ENCODE measurements around the gene NRIP1.

The NRIP1 gene

DNA sequence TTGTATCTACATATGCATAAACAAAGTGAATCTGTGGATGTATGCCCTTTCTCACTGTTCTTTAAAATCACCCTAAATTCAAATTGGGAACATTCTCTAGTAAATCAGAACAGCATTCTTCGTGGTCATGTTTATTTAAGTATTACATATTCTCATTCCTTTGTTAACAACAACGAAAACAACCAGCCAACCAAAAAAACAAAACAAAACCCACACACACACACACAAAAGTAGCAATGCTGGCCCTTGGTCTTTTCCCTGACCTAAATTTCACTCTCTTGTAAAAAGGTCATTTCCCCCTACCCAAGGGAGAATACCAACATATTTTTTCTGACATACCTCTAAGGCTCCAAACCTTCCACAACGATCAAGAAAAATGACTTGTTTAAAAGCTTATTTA, 102.6 kb downstream of the NRIP1 start:
- Histone ChIP-seq H3K9me3 (ENCODE audit: control insufficient read depth, low read depth, low read length) (no peaks in the 10 kb centered on the region), H3K27me3 (ENCODE audit: control insufficient read depth, insufficient read depth, low read length) (no peaks in the 10 kb centered on the region), H3K27ac (ENCODE audit: low read length) (no peak overlapping the region), H3K9ac (ENCODE audit: low read length) (no peak overlapping the region), H3K36me3 (ENCODE audit: control insufficient read depth, low read depth, low read length) (peaks cover 10% of the 10 kb centered on the region), H3K4me3 (ENCODE audit: low read length) (no peak overlapping the region), H3K4me1 (ENCODE audit: control insufficient read depth, low read depth, low read length) (no peaks in the 10 kb centered on the region)

DNA sequence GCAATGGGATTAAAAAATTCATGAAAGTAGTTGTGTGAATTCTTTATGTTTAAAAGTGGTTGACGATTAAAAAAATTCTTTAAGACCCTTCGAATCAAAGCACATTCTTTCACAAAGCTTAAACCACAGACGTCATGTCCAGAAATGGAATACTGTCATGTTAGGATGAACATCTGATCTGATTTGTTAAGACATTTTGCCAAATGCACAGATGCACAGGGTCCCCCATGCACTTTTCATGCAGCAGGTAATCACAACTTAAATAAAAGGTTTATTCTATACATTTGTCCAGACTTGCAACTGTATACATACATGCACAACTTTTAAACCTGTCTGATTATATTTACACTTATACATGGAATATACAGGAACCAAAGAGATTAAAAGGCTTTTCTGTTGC, 103.3 kb downstream of the NRIP1 start:
- Histone ChIP-seq H3K27me3 (ENCODE audit: control insufficient read depth, insufficient read depth, low read length) (no peaks in the 10 kb centered on the region), H3K27ac (ENCODE audit: low read length) (no peak overlapping the region), H3K9me3 (ENCODE audit: control insufficient read depth, low read depth, low read length) (no peaks in the 10 kb centered on the region), H3K36me3 (ENCODE audit: control insufficient read depth, low read depth, low read length) (peaks cover 3% of the 10 kb centered on the region), H3K4me1 (ENCODE audit: control insufficient read depth, low read depth, low read length) (no peaks in the 10 kb centered on the region), H3K9ac (ENCODE audit: low read length) (no peak overlapping the region), H3K4me3 (ENCODE audit: low read length) (no peak overlapping the region)

DNA sequence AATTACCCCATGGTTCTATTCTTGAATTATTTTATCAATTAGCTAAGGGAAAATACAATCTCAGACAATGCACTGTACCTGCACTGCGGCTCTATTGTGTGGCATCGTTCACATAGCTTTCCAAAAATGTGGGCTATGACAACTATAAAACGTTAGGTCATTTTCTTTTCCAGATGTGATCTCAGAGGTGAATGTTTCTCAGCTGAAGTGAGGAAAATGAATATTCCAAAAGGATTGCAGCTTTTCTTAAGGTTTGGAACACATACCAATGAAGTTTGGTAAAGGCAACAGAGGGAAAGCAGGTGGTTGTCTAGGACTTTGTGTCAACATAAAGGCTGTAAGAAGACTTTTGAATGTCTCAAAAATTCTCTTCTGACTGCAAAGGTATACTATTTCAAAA, 105.5 kb downstream of the NRIP1 start:
- no peaks in the 10 kb centered on the region for H3K4me1 ChIP-seq (ENCODE audit: control insufficient read depth, low read depth, low read length)
- no peak overlapping the region for H3K4me3 ChIP-seq (ENCODE audit: low read length)
- no peaks in the 10 kb centered on the region for H3K9me3 ChIP-seq (ENCODE audit: control insufficient read depth, low read depth, low read length)
- no peaks in the 10 kb centered on the region for H3K36me3 ChIP-seq (ENCODE audit: control insufficient read depth, low read depth, low read length)
- H3K9ac ChIP-seq (ENCODE audit: low read length): no peak overlapping the region
- no peaks in the 10 kb centered on the region for H3K27me3 ChIP-seq (ENCODE audit: control insufficient read depth, insufficient read depth, low read length)
- H3K27ac ChIP-seq (ENCODE audit: low read length): no peak overlapping the region

DNA sequence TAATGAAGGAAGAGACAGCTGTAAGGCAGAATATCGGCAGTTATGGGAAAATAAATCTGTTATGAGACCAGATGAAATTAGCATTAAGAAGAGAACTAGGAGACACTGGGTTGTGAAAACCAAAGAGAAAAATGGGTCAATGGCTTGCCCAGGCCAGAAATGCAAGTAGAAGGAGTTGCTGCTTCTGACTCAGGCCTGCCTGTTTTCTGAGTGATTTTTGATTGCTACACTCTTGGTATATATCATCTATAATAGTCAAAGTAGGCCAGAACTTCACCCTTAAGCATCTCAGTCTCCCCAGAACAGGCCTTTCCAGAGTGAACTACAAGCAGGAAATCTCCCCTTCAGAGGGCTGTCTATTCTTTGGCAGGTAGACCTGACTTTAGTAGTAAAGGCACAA, 107.0 kb downstream of the NRIP1 start:
- Histone ChIP-seq H3K9me3 (ENCODE audit: control insufficient read depth, low read depth, low read length) (no peaks in the 10 kb centered on the region), H3K9ac (ENCODE audit: low read length) (no peak overlapping the region), H3K4me1 (ENCODE audit: control insufficient read depth, low read depth, low read length) (no peaks in the 10 kb centered on the region), H3K4me3 (ENCODE audit: low read length) (no peak overlapping the region), H3K27ac (ENCODE audit: low read length) (no peak overlapping the region), H3K36me3 (ENCODE audit: control insufficient read depth, low read depth, low read length) (no peaks in the 10 kb centered on the region), H3K27me3 (ENCODE audit: control insufficient read depth, insufficient read depth, low read length) (no peaks in the 10 kb centered on the region)

DNA sequence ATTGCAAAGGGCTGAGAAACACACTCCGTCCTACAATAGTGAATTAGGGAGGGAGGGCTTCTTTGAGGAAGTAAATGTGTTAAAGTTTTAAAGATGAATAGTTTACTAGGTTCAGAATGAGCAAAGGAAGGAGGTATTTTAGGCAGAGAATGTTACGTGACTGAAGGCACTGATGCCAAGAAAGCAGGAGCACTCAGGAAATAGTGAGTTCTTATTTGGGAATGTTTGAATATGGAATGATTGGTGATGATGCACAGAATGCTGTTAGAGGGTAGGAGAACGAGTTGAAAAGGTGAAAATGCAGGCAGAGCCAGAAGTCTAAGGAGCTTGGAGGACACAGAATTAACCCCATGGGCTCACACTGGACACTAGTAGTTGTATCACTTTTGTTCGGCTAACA, 108.0 kb downstream of the NRIP1 start:
- no peaks in the 10 kb centered on the region for H3K36me3 ChIP-seq (ENCODE audit: control insufficient read depth, low read depth, low read length)
- H3K27ac ChIP-seq (ENCODE audit: low read length): no peak overlapping the region
- H3K4me3 ChIP-seq (ENCODE audit: low read length): no peak overlapping the region
- H3K9ac ChIP-seq (ENCODE audit: low read length): no peak overlapping the region
- no peaks in the 10 kb centered on the region for H3K4me1 ChIP-seq (ENCODE audit: control insufficient read depth, low read depth, low read length)
- no peaks in the 10 kb centered on the region for H3K9me3 ChIP-seq (ENCODE audit: control insufficient read depth, low read depth, low read length)
- H3K27me3 ChIP-seq (ENCODE audit: control insufficient read depth, insufficient read depth, low read length): no peaks in the 10 kb centered on the region

DNA sequence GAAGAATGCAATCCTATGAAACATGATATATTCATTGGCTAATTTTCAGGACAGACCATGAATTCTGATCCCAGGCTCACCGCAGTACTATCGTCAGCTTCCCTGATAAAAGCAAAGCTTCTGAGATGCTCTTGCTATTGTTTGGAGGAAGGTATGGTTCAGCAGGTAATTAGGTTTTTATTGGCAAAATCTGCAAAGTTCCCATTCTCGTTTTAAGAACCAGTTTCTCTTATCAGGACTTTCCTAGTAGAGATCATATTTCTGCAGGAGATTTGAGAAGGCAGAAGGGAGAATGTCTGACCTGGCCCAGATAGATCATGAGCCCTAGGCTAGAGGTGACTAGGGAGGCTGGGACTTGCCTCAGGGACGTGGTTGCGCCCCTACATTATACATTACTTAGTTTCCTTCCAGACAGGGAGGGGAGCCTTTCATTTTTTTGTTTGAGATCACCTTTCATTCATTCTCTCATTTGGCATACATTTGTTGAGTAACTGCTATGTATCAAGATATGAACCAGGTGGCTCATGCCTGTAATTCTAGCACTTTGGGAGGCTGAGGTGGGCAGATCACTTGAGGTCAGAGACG, 108.8 kb downstream of the NRIP1 start:
- Histone ChIP-seq H3K27me3 (ENCODE audit: control insufficient read depth, insufficient read depth, low read length) (no peaks in the 10 kb centered on the region), H3K4me3 (ENCODE audit: low read length) (no peak overlapping the region), H3K27ac (ENCODE audit: low read length) (no peak overlapping the region)

DNA sequence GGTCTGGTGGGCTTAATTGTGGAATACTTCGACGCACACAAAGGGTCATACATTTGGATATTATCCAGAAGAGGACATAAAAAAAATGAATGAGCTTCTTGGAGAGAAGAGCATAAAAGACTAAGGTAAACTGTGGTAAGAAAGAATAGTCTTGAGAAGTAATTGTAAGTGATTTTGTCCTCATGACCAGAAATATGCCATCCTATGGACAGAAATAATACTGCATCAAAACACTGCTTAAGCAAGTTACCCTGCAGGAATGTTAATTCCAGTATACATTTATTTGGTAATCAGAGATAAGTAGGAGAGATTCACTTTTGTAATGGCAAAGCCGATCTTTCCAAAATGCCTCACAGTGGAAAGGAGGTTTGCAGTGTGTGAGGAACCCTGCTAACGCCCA, 111.9 kb downstream of the NRIP1 start:
- Histone ChIP-seq H3K9ac (ENCODE audit: low read length) (no peak overlapping the region), H3K27ac (ENCODE audit: low read length) (no peak overlapping the region), H3K36me3 (ENCODE audit: control insufficient read depth, low read depth, low read length) (no peaks in the 10 kb centered on the region), H3K9me3 (ENCODE audit: control insufficient read depth, low read depth, low read length) (no peaks in the 10 kb centered on the region), H3K27me3 (ENCODE audit: control insufficient read depth, insufficient read depth, low read length) (no peaks in the 10 kb centered on the region), H3K4me3 (ENCODE audit: low read length) (no peak overlapping the region), H3K4me1 (ENCODE audit: control insufficient read depth, low read depth, low read length) (peaks cover 2% of the 10 kb centered on the region)

More for the DNA sequence above, 108.8 kb downstream of the NRIP1 start:
- no peaks in the 10 kb centered on the region for H3K4me1 ChIP-seq (ENCODE audit: control insufficient read depth, low read depth, low read length)
- no peaks in the 10 kb centered on the region for H3K9me3 ChIP-seq (ENCODE audit: control insufficient read depth, low read depth, low read length)
- no peak overlapping the region for H3K9ac ChIP-seq (ENCODE audit: low read length)
- no peaks in the 10 kb centered on the region for H3K36me3 ChIP-seq (ENCODE audit: control insufficient read depth, low read depth, low read length)

DNA sequence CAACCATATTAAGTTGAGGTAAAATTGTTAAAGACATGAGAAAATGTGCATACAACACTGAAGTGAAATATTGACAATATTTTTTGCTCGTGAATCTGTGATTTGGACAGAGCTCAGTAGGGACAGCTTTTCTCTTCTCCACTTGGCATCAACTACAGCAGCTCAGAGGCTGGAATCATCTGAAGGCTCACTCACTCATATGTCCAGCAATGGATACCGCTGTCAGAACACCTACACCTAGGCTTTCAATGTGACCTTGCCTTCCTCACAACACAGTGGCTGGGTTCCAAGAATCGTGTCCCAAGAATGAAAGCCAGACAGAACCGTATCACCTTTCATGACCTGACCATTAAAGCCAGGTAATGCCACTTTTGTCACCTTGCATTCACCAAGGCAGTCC, 115.2 kb downstream of the NRIP1 start:
- no peaks in the 10 kb centered on the region for H3K36me3 ChIP-seq (ENCODE audit: control insufficient read depth, low read depth, low read length)
- no peak overlapping the region for H3K9ac ChIP-seq (ENCODE audit: low read length)
- no peaks in the 10 kb centered on the region for H3K27me3 ChIP-seq (ENCODE audit: control insufficient read depth, insufficient read depth, low read length)
- H3K27ac ChIP-seq (ENCODE audit: low read length): no peak overlapping the region
- H3K4me1 ChIP-seq (ENCODE audit: control insufficient read depth, low read depth, low read length): peaks cover 10% of the 10 kb centered on the region
- no peaks in the 10 kb centered on the region for H3K9me3 ChIP-seq (ENCODE audit: control insufficient read depth, low read depth, low read length)
- no peak overlapping the region for H3K4me3 ChIP-seq (ENCODE audit: low read length)

DNA sequence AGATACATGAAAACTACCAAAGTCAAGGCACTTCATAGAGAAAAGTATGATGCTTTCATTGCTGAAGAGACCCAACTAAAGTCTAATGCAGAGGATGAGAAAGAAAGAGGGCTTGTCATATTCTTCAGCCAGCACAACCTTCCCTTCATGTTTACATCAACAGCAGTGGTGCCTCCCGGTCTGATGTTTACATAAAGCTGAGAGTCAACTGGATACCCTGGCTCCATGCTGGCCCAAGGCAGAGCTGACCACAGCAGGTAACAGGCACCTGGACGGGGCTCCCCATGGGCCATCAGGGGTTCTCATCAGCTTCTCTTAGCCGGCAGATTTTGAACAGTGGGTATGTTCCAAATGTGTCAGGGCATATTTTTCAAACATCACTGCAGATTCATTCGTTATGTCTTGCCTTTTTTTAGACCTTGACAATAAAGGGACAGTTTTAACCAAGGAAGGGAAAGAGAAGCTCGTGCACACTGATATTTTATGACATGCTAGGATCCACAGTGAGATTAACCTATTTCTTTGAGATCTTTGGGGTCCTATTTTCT, 117.1 kb downstream of the NRIP1 start:
- Histone ChIP-seq H3K27me3 (ENCODE audit: control insufficient read depth, insufficient read depth, low read length) (no peaks in the 10 kb centered on the region), H3K9me3 (ENCODE audit: control insufficient read depth, low read depth, low read length) (no peaks in the 10 kb centered on the region), H3K4me1 (ENCODE audit: control insufficient read depth, low read depth, low read length) (peaks cover 10% of the 10 kb centered on the region), H3K36me3 (ENCODE audit: control insufficient read depth, low read depth, low read length) (no peaks in the 10 kb centered on the region), H3K9ac (ENCODE audit: low read length) (no peak overlapping the region), H3K4me3 (ENCODE audit: low read length) (no peak overlapping the region), H3K27ac (ENCODE audit: low read length) (no peak overlapping the region)

DNA sequence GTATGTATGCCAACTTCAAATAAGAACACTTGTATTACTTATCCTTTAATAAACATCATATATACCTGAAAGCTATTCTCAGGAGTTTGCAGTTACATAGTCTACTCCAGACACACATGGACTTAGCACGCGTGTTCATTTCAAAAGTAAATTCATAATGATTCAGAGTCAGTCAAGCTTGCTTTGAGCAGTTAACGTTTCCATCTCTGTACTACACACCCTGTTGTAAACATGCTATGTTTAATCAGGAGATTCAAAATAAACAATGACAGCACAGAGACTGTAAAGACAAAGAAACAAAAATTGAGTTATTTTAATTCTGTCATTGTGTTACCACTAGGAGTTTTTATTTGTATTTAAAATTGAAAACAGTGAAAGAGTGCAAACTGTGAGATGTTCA, 119.6 kb downstream of the NRIP1 start:
- no peak overlapping the region for H3K4me3 ChIP-seq (ENCODE audit: low read length)
- no peaks in the 10 kb centered on the region for H3K36me3 ChIP-seq (ENCODE audit: control insufficient read depth, low read depth, low read length)
- H3K9me3 ChIP-seq (ENCODE audit: control insufficient read depth, low read depth, low read length): no peaks in the 10 kb centered on the region
- H3K9ac ChIP-seq (ENCODE audit: low read length): no peak overlapping the region
- H3K27me3 ChIP-seq (ENCODE audit: control insufficient read depth, insufficient read depth, low read length): no peaks in the 10 kb centered on the region
- H3K4me1 ChIP-seq (ENCODE audit: control insufficient read depth, low read depth, low read length): peaks cover 10% of the 10 kb centered on the region
- H3K27ac ChIP-seq (ENCODE audit: low read length): no peak overlapping the region

DNA sequence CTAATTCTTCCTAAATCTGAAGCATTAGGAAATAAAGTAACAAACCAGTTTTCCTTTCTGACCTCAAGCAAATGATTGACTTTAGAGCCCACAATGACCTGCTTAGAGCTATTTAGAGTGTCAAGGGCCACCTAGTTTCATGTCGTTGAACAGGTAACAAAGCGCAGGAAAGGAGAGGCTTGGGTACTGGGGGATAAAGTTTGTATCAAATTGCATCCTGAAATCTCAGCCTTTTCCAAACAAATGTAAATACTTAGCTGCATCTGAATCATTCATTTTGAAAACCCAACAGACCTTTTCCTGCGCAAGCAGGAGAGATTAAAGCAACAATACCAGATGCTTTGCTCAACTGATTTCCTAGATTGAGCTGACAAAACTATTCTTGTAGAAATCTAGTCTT, 121.2 kb downstream of the NRIP1 start:
- peaks cover 10% of the 10 kb centered on the region for H3K4me1 ChIP-seq (ENCODE audit: control insufficient read depth, low read depth, low read length)
- no peaks in the 10 kb centered on the region for H3K9me3 ChIP-seq (ENCODE audit: control insufficient read depth, low read depth, low read length)
- no peak overlapping the region for H3K4me3 ChIP-seq (ENCODE audit: low read length)
- no peak overlapping the region for H3K27ac ChIP-seq (ENCODE audit: low read length)
- no peaks in the 10 kb centered on the region for H3K36me3 ChIP-seq (ENCODE audit: control insufficient read depth, low read depth, low read length)
- no peaks in the 10 kb centered on the region for H3K27me3 ChIP-seq (ENCODE audit: control insufficient read depth, insufficient read depth, low read length)
- no peak overlapping the region for H3K9ac ChIP-seq (ENCODE audit: low read length)

DNA sequence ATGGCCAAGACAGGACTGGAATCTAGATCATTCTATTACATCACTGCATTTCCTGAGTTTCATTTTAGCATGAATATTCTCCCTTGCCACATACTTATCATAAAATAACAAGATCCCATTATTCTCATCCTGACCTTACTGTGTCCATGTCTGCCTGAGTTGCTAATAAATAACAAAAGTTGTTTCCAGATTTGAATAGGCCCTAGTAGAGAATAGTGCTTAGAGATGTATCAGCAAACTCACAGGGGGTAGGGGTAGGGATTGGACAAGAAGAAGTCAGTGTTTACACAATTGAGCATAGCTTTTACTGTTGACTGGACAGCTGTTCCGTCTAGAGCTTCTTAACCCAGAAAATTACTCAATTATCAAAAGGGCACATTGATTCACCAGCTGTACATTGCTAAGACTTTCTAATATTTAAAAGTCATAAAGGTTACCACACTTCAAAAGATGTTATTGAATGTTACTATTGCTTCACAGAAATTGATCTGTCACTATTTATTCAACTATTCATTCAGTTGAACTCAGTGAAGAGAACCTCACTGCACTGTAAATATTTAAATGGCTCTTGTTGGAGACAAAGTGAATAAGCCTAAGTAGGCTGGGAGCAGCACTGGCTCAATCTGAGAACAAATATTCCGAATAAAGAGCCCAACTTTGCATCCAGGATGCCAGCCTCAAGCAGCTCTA, 121.9 kb downstream of the NRIP1 start:
- Histone ChIP-seq H3K9me3 (ENCODE audit: control insufficient read depth, low read depth, low read length) (no peaks in the 10 kb centered on the region), H3K27ac (ENCODE audit: low read length) (no peak overlapping the region), H3K9ac (ENCODE audit: low read length) (no peak overlapping the region), H3K27me3 (ENCODE audit: control insufficient read depth, insufficient read depth, low read length) (no peaks in the 10 kb centered on the region), H3K4me1 (ENCODE audit: control insufficient read depth, low read depth, low read length) (peaks cover 8% of the 10 kb centered on the region), H3K4me3 (ENCODE audit: low read length) (no peak overlapping the region), H3K36me3 (ENCODE audit: control insufficient read depth, low read depth, low read length) (no peaks in the 10 kb centered on the region)

Data from iPS-18a (cell line).